PC-9 (cell line): Measurements from ENCODE around the gene ANKS1B. TPM values are rescaled to one million over a fixed set of nuclear protein-coding genes. Genes with fewer than 3 reads are reported as not detected.

Experiments
- BruUV-seq: library from RNA; stranded (reverse); fragments of 400-500 nt; replicated peaks from 2 replicates; lab custom pipeline; 2021; lab: Mats Ljungman, UMichigan
- CTCF ChIA-PET: fragments of 300-600 bp; sonication (Branson Sonifier 250); formaldehyde crosslinking; loops from one replicate; lab custom pipeline; 2022; ENCODE audit warnings: antibody characterized with exemption; lab: Charles Lee
- POLR2A ChIA-PET: fragments of 300-600 bp; sonication (Branson Sonifier 250); formaldehyde crosslinking; loops from one replicate; lab custom pipeline; 2022; ENCODE audit warnings: antibody characterized with exemption; ENCODE audit not compliant: unreplicated experiment; lab: Charles Lee
- DNase-seq, 2 experiments: peaks; one replicate each; pipeline versions ENCODE4 v3.0.0 to v3.0.0-alpha.2; 2015 to 2022; ENCODE audit warnings: mixed read lengths in 1 of 2
- H2AFZ ChIP-seq: fragments of 200-600 bp; sonication (generic); 2 replicates; pipeline ENCODE4 v1.8.1; 2017; ENCODE audit warnings: antibody characterized with exemption
- H3F3A ChIP-seq: fragments of 200-600 bp; sonication (generic); 2 replicates; pipeline ENCODE4 v1.8.1; 2017; ENCODE audit warnings: antibody characterized with exemption, mild to moderate bottlenecking, low read depth; ENCODE audit not compliant: insufficient read depth
- H3K27ac ChIP-seq: fragments of 200-600 bp; sonication (generic); 2 replicates; pipeline ENCODE4 v1.6.1; 2016; ENCODE audit warnings: mixed run types
- H3K27me3 ChIP-seq: fragments of 200-600 bp; sonication (generic); 2 replicates; pipeline ENCODE4 v1.6.1; 2016; ENCODE audit warnings: low read depth, mixed run types; ENCODE audit not compliant: insufficient read depth
- H3K36me3 ChIP-seq: fragments of 200-600 bp; sonication (generic); 2 replicates; pipeline ENCODE4 v1.6.1; 2016; ENCODE audit warnings: low read depth, mixed run types
- H3K4me1 ChIP-seq: fragments of 200-600 bp; sonication (generic); replicated peaks from 2 replicates; pipeline ENCODE4 v1.6.1; 2016; ENCODE audit warnings: mixed run types; ENCODE audit not compliant: insufficient read depth
- H3K4me2 ChIP-seq: fragments of 200-600 bp; sonication (generic); 2 replicates; pipeline ENCODE4 v1.6.1; 2017; ENCODE audit warnings: mixed run types
- H3K4me3 ChIP-seq: fragments of 200-600 bp; sonication (generic); 2 replicates; pipeline ENCODE4 v1.6.1; 2016; ENCODE audit warnings: mixed run types
- H3K79me2 ChIP-seq: fragments of 200-600 bp; sonication (generic); 2 replicates; pipeline ENCODE4 v1.6.1; 2017; ENCODE audit warnings: low read depth, mixed run types
- H3K9me2 ChIP-seq: fragments of 200-600 bp; sonication (generic); 2 replicates; pipeline ENCODE4 v1.8.1; 2017; ENCODE audit warnings: mild to moderate bottlenecking; ENCODE audit not compliant: insufficient read depth
- H3K9me3 ChIP-seq: fragments of 200-600 bp; sonication (generic); 2 replicates; pipeline ENCODE4 v1.8.1; 2016; ENCODE audit warnings: low read depth; ENCODE audit not compliant: insufficient read depth
- H4K20me1 ChIP-seq: fragments of 200-600 bp; sonication (generic); 2 replicates; pipeline ENCODE4 v1.8.1; 2017; ENCODE audit not compliant: insufficient read depth
- CTCF ChIP-seq: fragments of 200-600 bp; sonication (generic); conservative IDR thresholded peaks from 2 replicates; pipeline ENCODE4 v1.6.1; 2017; ENCODE audit warnings: mixed run types, antibody characterized with exemption, mild to moderate bottlenecking, moderate library complexity
- EZH2 ChIP-seq: fragments of 200-600 bp; sonication (generic); IDR thresholded peaks from 2 replicates; pipeline ENCODE4 v1.8.0; 2017; ENCODE audit warnings: antibody characterized with exemption, low read depth
- intact Hi-C: fragments of 100-400 bp; cut with micrococcal nuclease; formaldehyde crosslinking; loops from one replicate; pipeline ENCODE4 v1.10.0; 2022; ENCODE audit not compliant: unreplicated experiment
- total RNA-seq: library from RNA; stranded (reverse); gene quantifications from 2 replicates; pipeline ENCODE4 v1.2.3, GENCODE V29; 2021

Gene ANKS1B
- total RNA-seq, 1 experiment from 2014 or later: not detected

- POLR2A ChIA-PET: no interaction called here
- H3K4me2 ChIP-seq: no peak overlapping the region
- no peak overlapping the region for H3K4me3 ChIP-seq
- TF ChIP-seq EZH2: no peak
- TF ChIP-seq CTCF: no peak
- no peaks in the 10 kb centered on the region for H3K9me3 ChIP-seq
- no peaks in the 10 kb centered on the region for H3F3A ChIP-seq
- H3K36me3 ChIP-seq: no peaks in the 10 kb centered on the region
- H3K9me2 ChIP-seq: no peaks in the 10 kb centered on the region
- H3K27me3 ChIP-seq: no peaks in the 10 kb centered on the region; the same call in 1 of the 2 replicates
- H3K27ac ChIP-seq: no peak overlapping the region
- no peak overlapping the region for H2AFZ ChIP-seq
- H3K4me1 ChIP-seq: no peaks in the 10 kb centered on the region
- intact Hi-C loops: no loop called here
- CTCF ChIA-PET: no interaction called here
- BruUV-seq: no TSS peak
- no peaks in the 10 kb centered on the region for H3K79me2 ChIP-seq
- H4K20me1 ChIP-seq: no peaks in the 10 kb centered on the region
- DNase-seq: no peak
Measured at GRCh38 chr12:98948343-98948949, 1036.3 kb downstream of the ANKS1B start.

- intact Hi-C loops: no loop called here
- Histone ChIP-seq H3K4me2 (no peak overlapping the region), H3K4me1 (no peaks in the 10 kb centered on the region), H4K20me1 (no peaks in the 10 kb centered on the region), H3K27ac (no peak overlapping the region), H3K4me3 (no peak overlapping the region), H3F3A (no peaks in the 10 kb centered on the region), H3K27me3 (peaks cover 11% of the 10 kb centered on the region), H3K36me3 (no peaks in the 10 kb centered on the region), H3K79me2 (no peaks in the 10 kb centered on the region), H3K9me3 (no peaks in the 10 kb centered on the region), H3K9me2 (no peaks in the 10 kb centered on the region), H2AFZ (no peak overlapping the region)
- no peak for DNase-seq
- no TSS peak for BruUV-seq
- CTCF ChIA-PET: no interaction called here
- TF ChIP-seq CTCF: no peak
- TF ChIP-seq EZH2: no peak
- POLR2A ChIA-PET: no interaction called here
Measured at GRCh38 chr12:98945864-98946263, 1038.9 kb downstream of the ANKS1B start.

- no peak overlapping the region for H3K27ac ChIP-seq
- ChIA-PET POLR2A (no interaction called here), CTCF (no interaction called here)
- H3K9me2 ChIP-seq: no peaks in the 10 kb centered on the region
- no peaks in the 10 kb centered on the region for H3K36me3 ChIP-seq
- H3F3A ChIP-seq: no peaks in the 10 kb centered on the region
- H3K4me2 ChIP-seq: no peak overlapping the region
- H3K27me3 ChIP-seq: peaks cover 15% of the 10 kb centered on the region
- H3K4me3 ChIP-seq: no peak overlapping the region
- no peak for DNase-seq
- H2AFZ ChIP-seq: no peak overlapping the region
- no peaks in the 10 kb centered on the region for H4K20me1 ChIP-seq
- intact Hi-C loops: no loop called here
- no peaks in the 10 kb centered on the region for H3K9me3 ChIP-seq
- no peaks in the 10 kb centered on the region for H3K79me2 ChIP-seq
- BruUV-seq: no TSS peak
- no peak for TF ChIP-seq EZH2
- TF ChIP-seq CTCF: no peak
- no peaks in the 10 kb centered on the region for H3K4me1 ChIP-seq
Measured at GRCh38 chr12:98939926-98940325, 1044.8 kb downstream of the ANKS1B start.
